Left ventricle myocardium inferior (tissue), 1 donor: ENCODE measurements around the gene UGT2B7. TPM values are rescaled to one million over a fixed set of nuclear protein-coding genes. Genes with fewer than 3 reads are reported as not detected.

Source experiments
- DNase-seq: peaks from one replicate; pipeline ENCODE4 v3.0.0-alpha.2; 2020
- H3K27ac ChIP-seq: fragments of 200-600 bp; replicated peaks from 2 replicates; pipeline ENCODE4 v1.8.0; 2021
- H3K27me3 ChIP-seq: fragments of 200-600 bp; 2 replicates; pipeline ENCODE4 v1.8.0; 2021; ENCODE audit warnings: low read depth
- H3K36me3 ChIP-seq: fragments of 200-600 bp; 2 replicates; pipeline ENCODE4 v1.8.0; 2021
- H3K4me1 ChIP-seq: fragments of 200-600 bp; 2 replicates; pipeline ENCODE4 v1.8.0; 2021
- H3K4me3 ChIP-seq: fragments of 200-600 bp; 2 replicates; pipeline ENCODE4 v1.8.0; 2021; ENCODE audit warnings: mild to moderate bottlenecking, moderate library complexity
- H3K9me3 ChIP-seq: fragments of 200-600 bp; replicated peaks from 2 replicates; pipeline ENCODE4 v1.8.0; 2021
- CTCF ChIP-seq: fragments of 200-600 bp; IDR thresholded peaks from 2 replicates; pipeline ENCODE4 v1.8.0; 2021; ENCODE audit warnings: antibody characterized with exemption, mild to moderate bottlenecking, borderline replicate concordance
- intact Hi-C: fragments of 100-400 bp; cut with micrococcal nuclease; formaldehyde crosslinking; loops from one replicate; pipeline ENCODE4 v1.11.0; 2022
- total RNA-seq: library from RNA; stranded (reverse); fragmentation: NEBNext Ultra II Directional; extraction: Animal tissue kit (Norgen Biotek cat#: 25700); gene quantifications from one replicate; pipeline ENCODE4 v1.2.1, GENCODE V29; 2021
- donor health status: DM: no; HTN: yes; CAD: no; lungs with severe emphysema.

Gene UGT2B7
- total RNA-seq, 1 donor from 2014 or later: not detected

GRCh38 chr4:69120870-69121269 is 24.6 kb downstream of the UGT2B7 start:
- no peak for DNase-seq
- Histone ChIP-seq H3K4me3 (no peak overlapping the region), H3K27ac (no peak overlapping the region), H3K36me3 (no peaks in the 10 kb centered on the region), H3K9me3 (no peaks in the 10 kb centered on the region), H3K27me3 (no peaks in the 10 kb centered on the region), H3K4me1 (no peaks in the 10 kb centered on the region)
- intact Hi-C loops: no loop called here
- no peak for TF ChIP-seq CTCF

GRCh38 chr4:69122476-69122875 is 26.2 kb downstream of the UGT2B7 start:
- Histone ChIP-seq H3K4me3 (no peak overlapping the region), H3K27ac (no peak overlapping the region)

DNA sequence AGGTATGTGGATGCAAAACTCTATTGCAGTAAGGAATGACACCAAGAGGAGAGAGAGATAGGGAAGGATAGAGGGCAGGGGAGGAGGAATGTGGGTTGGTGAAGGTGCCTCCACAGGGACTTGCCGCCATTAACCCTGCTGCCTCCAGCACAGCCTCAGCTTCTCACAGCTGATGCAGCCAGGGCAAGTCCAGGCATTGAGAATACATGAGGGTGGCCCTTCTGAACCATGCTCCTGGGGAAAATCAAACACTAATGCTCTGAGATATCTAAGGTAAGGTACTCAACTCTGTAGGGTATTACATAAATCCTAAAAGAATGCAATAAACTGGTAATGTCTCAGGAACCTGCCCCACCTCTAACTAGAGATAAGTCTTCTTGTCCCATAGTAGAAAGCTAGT is 28.7 kb downstream of the UGT2B7 start:
- H3K4me1 ChIP-seq: no peaks in the 10 kb centered on the region
- no peak for DNase-seq
- H3K27ac ChIP-seq: no peak overlapping the region
- intact Hi-C loops: no loop called here
- no peaks in the 10 kb centered on the region for H3K27me3 ChIP-seq
- H3K36me3 ChIP-seq: no peaks in the 10 kb centered on the region
- no peak for TF ChIP-seq CTCF
- H3K4me3 ChIP-seq: no peak overlapping the region
- H3K9me3 ChIP-seq: no peaks in the 10 kb centered on the region

More at GRCh38 chr4:69122476-69122875, 26.2 kb downstream of the UGT2B7 start:
- Histone ChIP-seq H3K4me1 (no peaks in the 10 kb centered on the region), H3K27me3 (no peaks in the 10 kb centered on the region), H3K36me3 (no peaks in the 10 kb centered on the region), H3K9me3 (no peaks in the 10 kb centered on the region)
- no peak for TF ChIP-seq CTCF
- DNase-seq: no peak
- intact Hi-C loops: no loop called here

DNA sequence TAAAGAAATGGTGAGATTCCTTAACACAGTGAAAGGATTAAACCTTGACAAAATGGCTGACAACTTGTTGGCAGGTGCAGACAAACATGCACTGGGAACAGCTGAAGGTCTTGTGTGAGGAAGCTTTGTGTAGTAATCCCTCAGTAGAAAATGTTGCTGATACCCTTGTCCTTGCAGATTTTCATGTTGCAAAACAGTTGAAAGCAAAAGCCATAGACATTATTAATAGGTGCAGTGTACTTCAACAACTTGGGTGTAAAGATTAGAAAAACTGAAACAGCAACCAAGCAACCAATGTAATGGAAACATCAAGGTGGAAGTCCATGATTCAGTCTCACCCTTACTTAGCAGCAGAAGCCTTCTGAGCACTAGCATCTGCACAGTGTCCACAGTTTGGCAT is 29.8 kb downstream of the UGT2B7 start:
- no peaks in the 10 kb centered on the region for H3K9me3 ChIP-seq
- intact Hi-C loops: no loop called here
- no peak overlapping the region for H3K27ac ChIP-seq
- no peaks in the 10 kb centered on the region for H3K4me1 ChIP-seq
- H3K4me3 ChIP-seq: no peak overlapping the region
- H3K27me3 ChIP-seq: no peaks in the 10 kb centered on the region
- no peak for TF ChIP-seq CTCF
- no peaks in the 10 kb centered on the region for H3K36me3 ChIP-seq
- no peak for DNase-seq

DNA sequence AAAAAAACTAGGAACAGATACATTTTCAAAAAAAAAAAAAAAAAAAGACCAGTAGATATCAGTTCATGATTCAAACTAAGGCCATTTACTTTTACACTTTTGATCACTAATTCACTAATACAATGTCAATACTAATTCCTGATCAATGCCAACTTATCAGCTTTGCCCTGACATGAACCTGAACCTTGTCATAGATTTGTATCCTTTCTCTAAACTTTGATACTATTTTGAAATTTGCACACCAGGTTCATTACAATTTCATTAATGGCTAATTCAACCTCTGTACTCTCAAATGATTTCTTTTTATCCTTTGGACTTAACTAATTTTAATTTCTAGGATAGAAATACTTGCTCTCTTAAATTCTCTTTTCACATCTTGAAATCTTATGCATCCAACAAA is 37.7 kb downstream of the UGT2B7 start:
- H3K9me3 ChIP-seq: no peaks in the 10 kb centered on the region
- no peaks in the 10 kb centered on the region for H3K4me1 ChIP-seq
- intact Hi-C loops: no loop called here
- no peak overlapping the region for H3K27ac ChIP-seq
- TF ChIP-seq CTCF: no peak
- no peak overlapping the region for H3K4me3 ChIP-seq
- no peak for DNase-seq
- no peaks in the 10 kb centered on the region for H3K36me3 ChIP-seq
- H3K27me3 ChIP-seq: no peaks in the 10 kb centered on the region

- H3K36me3 ChIP-seq: no peaks in the 10 kb centered on the region
- intact Hi-C loops: no loop called here
- no peak for TF ChIP-seq CTCF
Measured at GRCh38 chr4:69134471-69134870, 38.2 kb downstream of the UGT2B7 start.

More at GRCh38 chr4:69134471-69134870, 38.2 kb downstream of the UGT2B7 start:
- no peaks in the 10 kb centered on the region for H3K27me3 ChIP-seq
- no peak overlapping the region for H3K4me3 ChIP-seq
- no peaks in the 10 kb centered on the region for H3K9me3 ChIP-seq
- H3K27ac ChIP-seq: no peak overlapping the region
- no peaks in the 10 kb centered on the region for H3K4me1 ChIP-seq
- DNase-seq: no peak
